HG02852 (cell line): ENCODE results near the gene TTC33.
A peak's percentile ranks its signal among the peaks of the same experiment; 100 is the strongest.

Experiments
- ATAC-seq: cut with Tn5 transposase; IDR thresholded peaks from one replicate; pipeline ENCODE4 v1.9.1; 2021; ENCODE audit warnings: mild to moderate bottlenecking, moderate library complexity; ENCODE audit not compliant: unreplicated experiment

Gene TTC33

DNA sequence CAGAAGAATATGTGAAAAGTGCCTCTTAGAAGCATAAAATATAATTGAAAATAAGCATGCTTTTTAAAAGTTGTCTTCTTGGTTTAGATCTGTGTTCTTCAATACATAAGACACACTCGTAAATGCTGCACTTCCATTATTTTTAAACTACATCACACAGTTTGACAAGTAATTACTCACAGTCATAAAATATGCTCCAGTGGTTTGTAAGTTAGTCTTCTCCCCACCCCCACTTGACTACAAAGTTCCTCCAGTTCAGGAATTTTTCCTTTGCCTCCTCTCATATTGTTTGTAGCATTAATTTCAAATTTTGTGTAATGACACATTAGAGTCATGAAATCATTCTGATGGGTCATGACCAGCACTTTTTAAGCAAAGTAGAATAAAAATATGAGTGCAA is 136.3 kb downstream of the TTC33 start:
- ATAC-seq: no peak

DNA sequence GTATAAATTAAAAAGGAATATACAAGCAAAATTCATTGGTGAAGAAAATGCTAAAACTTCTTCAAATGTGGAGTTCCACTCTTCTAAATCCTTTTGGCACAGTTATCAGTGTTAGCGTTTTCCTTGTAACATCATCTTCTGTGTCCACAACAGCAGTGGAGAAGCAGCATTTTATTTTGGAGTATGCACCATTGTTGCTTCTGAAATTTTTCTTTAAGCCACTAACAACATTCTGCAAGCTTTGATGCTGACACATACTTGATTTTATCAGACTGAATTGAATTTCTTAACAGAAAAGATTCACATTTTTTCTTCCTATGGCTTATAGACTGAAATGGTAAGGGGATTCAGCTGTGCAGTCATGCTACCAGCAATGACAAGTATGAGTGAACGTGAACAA is 136.8 kb downstream of the TTC33 start:
- no peak for ATAC-seq

DNA sequence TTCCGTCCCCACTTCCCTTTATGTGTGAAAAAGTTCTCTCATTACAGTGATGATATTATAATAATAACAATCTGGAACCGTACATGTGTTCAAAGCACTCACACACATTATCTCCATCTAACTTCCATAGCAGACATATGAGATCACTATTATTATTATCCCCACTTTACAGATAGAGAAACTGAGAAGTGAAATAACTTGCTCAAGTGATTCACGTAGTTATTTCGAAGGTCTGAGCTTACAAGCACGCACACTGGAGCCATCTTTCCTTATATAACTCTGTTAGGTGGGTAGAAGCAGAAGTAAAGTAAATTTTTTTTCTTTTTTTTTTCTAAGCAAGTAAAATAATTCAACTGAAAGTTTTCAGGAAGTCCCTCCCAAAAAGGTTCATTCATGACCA is 139.0 kb downstream of the TTC33 start:
- ATAC-seq: peak; percentile 79

DNA sequence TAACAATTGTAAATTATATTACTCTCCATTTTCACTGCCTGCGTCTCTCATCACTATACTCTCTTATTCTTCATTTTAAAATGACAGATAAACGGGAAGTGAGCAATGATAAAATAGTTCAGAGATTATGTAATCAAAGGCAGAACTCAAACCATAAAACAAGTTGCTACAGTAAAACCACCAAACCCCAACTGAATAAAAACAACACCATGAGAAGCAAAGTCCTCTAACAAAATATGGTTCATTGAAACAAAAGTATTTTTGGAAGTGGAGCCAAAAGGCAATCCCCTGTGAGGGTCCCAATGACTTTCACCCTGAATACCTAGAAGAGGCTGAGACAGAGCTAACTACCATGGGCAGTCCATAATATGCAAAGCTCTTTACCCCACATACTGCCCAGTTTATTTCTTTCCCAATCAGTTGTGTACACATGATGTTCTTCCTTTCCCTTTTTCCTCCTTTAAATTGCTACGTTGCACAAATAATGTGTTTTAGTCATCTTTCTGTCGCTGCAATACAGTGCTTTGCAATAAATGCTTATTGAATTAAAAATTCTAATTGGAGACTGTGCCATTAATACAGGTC is 140.1 kb downstream of the TTC33 start:
- no peak for ATAC-seq

DNA sequence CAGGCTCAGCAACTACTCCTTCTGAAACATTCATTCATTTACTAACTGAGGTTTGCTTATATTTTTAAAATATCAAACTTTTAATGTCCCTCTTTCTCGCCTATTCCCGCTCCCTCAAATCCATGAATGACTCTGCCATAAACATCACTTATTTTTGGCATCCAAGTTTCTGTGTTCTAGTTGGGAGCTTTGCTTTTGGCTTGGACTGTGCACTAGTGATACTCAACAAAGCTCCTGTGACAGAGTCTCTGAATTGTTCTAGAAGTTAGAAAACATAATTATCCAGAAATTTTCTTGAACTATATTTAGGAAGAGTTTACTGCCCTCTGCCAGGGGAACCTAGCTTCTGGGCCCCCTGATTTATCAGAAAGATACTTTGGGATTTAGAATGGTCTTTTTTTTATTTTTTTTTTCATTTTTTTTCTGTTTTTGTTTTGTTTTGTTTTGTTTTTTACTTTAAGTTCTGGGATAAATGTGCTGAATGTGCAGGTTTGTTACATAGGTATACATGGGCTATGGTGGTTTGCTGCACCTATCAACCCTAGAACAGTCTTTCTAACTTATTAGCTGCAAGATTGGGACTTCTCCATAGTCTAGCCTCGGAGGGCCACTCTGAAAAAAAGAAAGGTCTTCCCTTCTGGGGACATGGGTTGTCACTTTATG is 140.7 kb downstream of the TTC33 start:
- no peak for ATAC-seq

DNA sequence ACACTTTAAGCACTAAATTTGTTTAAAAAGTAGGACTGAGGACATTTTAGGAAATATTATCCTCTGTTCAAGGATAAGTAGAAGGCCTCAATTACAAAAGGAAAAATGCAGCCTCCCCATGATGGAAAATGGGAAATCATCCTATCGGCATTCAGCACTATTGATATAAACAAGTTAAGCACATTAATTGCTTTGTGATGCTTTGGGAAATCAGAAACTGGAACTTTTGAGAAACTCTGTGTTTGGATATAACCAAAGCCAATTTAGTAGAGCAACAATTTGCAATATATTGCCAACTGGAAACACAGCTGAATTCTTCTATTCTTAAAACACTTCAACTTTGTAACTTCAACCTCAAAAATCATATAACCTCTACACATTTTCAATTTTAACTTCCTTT is 141.3 kb downstream of the TTC33 start:
- no peak for ATAC-seq

DNA sequence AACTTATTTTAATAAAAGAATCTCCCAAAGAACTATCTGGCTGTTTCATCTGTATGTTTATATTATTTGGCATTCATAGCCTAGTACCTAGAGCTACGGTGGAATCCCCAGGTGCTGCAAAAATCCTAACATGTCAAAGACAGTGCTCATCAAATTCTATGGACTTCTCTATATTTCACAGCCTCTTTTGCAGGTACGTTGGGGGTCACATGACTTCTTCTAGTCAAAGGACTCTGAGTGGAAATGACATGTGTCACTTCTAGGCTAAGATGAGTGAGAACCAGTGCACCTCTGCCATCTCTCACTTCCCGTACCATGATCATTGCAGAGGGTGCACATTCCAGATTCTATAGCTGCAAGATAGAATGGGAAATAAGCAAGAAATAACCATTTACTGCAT is 148.6 kb downstream of the TTC33 start:
- no peak for ATAC-seq

DNA sequence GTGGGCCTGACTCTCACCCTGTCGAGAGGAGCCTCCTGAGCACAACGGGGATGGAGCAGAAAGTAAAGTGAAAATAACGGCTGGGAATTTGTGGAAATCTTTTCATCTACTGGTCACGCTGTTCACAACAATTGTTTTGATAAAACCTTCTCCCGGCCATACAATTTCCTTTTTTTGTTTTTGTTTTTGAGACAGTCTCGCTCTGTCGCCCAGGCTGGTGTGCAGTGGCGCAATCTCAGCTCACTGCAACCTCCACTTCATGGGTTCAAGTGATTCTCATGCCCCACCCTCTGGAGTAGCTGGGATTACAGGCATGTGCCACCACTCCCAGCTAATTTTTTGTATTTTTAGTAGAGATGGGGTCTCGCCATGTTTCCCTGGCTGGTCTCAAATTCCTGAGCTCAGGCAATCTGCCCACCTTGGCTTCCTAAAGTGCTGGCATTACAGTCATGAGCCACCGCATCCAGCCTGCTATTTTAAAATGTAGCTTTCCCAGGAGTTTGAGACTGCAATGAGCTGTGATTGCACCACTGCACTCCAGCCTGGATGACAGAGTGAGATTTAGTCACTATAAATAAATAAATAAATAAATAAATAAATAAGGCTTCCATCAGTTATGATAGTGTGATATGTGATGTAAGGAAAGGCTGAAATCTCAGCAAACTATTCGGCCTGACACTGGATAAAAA is 149.5 kb downstream of the TTC33 start:
- ATAC-seq: no peak

DNA sequence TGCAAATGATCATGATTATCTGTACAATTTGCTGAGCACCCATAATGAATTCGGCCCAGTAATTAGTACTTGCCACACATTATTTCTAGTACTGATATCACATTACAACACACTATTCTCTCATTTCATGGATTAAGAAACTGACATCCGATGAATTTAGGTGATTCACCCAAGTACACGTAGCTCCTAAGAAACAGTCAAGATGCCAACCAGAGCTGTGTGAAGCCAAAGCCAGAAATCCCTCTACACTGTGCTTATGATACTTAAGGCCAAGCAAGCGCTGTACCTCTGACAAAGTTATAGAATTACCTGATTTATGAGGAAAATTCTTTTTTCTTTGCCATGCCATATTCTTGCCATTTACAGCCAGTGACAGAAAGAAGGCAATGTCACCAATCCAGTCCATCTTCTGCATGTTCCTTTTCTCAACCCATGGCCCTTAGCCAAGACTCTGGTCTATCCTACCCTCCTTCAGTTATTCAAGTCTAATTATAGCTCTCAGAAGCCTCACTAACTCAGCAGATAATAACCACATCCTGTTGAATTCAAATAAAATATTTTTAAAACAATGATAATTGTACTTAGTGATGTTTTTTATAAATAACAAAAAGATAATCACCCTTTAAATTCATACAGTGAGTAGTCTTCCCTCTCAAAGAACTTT is 150.3 kb downstream of the TTC33 start:
- ATAC-seq: no peak

DNA sequence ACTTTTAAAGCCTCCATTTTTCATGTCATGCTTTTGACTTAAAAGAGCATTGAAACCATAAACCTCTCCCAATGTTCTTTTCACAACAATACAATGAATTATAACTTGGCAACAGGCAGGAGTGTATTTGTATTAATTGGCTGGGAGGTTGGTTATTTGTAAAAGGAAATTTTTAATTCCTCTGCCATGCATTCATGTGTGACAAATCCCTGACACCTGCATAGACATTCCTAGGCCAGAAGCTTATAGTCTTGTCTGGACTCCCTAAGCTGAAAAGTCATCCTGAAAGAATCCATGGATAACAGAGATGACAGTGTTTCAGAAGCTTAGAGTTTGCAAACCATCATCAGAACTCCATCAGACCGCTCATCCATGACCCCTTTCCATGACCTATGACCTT is 152.4 kb downstream of the TTC33 start:
- ATAC-seq: no peak

DNA sequence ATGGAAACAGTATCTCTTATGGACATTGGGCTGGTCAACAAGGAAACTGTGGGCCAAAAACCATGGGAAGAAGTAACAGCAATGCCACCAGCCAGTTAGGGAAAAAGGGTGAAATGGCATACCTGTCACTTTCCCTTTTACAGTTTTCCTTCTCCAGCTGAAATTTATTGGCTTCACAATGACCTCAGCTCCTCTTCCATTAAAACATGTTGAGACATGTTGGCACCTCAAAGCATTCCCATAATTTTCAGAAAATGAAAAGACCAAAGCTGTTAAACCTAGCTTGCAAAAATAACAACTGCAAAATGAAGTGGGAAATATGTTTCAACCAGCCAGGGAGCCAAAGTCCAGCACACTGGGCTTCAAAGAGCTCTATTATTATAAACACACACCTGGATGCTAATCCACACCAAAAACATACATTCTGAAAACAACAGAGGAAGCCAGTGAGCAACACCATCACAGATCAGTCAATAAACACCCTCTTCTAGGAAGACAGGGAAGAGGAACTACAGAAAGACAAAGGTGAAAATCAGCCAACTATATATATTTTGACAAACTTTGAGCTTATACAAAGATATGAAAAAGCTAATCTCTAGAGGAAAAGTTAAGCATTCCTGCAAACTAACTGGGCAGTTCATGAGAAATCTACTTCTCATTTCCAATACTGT is 154.4 kb downstream of the TTC33 start:
- ATAC-seq: no peak

DNA sequence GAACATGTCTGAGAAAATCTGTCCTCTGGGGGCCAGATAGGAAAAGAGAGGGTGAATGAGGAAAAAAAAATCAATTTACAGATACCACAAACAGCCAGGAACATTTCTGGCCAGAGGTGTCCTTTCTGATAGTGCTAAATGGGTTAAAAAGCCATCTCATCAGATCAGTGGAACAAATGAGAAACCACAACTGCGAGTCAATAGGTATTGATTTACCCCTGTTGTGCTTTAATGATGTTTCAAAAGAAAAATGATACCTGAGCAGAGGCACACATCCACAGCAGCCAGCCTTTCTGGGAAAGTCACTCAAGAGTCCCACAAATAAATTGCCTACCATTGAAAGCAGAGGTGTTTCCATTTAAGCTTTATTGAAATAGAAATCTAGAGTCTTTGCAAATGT is 155.4 kb downstream of the TTC33 start:
- no peak for ATAC-seq

DNA sequence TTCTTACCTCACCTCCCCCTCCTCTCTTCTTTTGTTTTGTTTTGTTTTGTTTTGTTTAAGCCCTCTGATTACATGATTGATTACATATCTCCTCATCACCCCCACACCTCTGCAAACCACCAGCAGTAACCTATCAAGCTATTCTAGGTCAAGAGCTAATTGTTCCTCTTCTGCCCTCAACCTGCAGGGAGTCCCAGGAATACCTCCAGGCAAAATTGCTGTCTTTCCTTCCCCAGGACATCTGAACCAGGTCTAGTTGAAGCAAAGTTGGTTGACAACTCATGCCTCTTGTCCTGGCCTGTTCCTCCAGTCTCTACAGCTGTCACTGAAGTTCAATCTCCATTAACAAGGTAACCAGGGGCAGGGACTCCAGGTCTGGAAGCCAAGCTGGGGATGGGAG is 156.1 kb downstream of the TTC33 start:
- no peak for ATAC-seq

DNA sequence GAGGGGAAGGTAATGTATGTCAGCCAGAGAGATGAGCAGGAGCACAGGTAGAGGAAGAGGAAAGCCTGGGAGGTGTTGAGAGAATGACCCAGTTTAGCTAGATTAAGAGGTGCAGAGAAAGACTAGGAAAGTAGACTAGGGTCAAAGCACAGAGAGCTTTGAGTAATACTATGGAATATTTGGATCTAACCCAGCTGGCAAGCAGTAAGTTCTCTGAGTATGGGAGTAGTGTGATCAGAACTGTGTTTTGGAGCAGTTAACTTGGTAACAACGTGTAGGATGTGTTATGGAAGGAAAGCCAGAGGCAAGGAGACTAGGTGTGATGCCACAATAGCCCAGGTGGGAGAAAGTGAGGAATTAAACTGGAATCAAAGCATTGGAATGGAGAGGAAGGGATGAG is 160.9 kb downstream of the TTC33 start:
- ATAC-seq: no peak

DNA sequence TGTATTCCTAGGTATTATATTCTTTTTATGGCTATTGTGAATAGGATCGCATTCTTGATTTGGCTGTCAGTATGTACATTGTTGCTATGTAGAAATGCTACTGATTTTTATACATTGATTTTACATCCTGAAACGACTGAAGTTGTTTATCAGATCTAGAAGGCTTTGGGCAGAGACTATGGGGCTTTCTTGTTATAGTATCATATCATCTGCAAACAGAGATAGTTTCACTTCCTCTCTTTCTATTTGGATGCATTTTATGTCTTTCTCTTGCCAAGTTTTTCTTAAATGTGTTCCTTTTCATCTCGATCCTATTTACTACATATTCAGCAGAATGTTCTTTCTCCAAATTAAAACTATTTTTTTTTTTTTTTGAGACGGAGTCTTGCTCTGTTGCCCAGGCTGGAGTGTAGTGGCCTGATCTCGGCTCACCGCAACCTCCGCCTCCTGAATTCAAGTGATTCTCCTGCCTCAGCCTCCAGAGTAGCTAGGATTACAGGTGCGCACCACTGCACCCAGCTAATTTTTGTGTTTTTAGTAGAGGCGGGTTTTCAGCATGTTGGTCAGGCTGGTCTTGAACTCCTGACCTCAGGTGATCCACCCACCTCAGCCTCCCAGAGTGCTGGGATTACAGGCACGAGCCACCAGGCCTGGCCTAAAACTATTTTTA is 163.9 kb downstream of the TTC33 start:
- ATAC-seq: peak; percentile 93

DNA sequence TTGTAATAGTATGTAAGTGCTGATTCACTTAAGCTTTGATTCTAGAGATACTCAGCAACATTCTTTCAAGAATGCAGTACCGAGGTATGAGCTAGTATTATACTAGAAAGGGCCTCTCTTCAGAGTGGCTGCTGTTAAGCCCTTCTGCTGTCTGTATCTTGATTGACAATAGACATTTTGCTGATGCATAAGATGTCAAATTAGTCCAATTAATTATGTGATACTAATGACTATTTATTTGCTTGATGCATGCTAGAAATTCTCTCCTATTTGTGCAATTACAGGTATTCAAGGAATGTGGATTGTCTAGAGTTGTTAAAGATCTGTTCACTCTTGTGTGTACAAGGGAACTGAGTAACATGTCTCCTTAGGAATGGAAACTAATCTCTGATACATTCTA is 168.4 kb downstream of the TTC33 start:
- ATAC-seq: no peak

DNA sequence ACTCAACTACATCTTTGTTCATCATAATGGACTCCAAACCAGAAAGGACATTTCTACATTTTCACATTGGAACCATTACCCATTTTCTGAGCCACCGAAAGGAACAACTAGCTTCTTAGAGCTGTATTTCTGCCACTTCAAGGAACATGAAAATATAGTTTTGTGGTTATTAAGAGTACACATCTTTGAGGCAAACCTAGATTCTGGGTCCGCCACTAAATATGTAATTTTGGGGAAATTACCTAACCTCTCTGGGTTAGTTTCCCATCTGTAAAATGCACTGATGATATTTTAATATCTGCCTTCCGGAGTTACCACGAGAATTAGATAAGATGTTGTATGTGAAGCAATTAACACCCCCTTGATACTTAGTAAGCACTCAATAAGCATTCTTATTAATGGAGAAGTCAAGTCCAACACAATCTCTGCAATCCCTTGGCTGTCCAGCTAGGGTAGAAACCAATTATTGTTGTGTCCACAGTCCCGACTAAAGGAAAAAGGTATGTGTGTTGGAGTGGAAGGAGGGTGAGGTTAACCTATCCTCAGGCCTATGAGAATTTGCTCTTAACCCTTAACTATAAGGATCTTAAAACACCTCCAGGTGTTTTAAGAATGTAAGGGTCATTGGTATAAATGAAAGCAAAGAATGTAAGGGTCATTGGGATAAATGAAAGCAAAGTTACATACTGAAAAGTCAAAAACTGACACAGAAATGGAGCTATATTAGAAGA is 170.1 kb downstream of the TTC33 start:
- ATAC-seq: no peak

DNA sequence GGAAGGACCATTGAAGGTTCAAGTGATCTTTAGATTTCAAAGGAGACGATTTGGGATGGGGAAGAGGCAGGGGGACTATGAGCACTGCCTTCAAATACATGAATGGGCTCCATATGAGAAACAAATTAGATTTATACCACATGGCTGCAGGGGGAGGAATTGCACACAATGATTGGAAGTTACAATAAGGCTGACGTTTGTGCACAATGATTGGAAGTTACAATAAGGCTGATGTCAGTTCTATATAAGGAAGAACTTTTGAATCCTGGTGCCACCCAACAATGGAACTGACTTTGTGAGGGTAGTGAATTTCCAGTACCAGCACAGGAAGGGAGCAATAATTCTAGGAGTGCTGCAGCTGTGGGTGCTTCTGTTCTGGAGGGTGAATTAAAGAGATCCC is 171.7 kb downstream of the TTC33 start:
- no peak for ATAC-seq

DNA sequence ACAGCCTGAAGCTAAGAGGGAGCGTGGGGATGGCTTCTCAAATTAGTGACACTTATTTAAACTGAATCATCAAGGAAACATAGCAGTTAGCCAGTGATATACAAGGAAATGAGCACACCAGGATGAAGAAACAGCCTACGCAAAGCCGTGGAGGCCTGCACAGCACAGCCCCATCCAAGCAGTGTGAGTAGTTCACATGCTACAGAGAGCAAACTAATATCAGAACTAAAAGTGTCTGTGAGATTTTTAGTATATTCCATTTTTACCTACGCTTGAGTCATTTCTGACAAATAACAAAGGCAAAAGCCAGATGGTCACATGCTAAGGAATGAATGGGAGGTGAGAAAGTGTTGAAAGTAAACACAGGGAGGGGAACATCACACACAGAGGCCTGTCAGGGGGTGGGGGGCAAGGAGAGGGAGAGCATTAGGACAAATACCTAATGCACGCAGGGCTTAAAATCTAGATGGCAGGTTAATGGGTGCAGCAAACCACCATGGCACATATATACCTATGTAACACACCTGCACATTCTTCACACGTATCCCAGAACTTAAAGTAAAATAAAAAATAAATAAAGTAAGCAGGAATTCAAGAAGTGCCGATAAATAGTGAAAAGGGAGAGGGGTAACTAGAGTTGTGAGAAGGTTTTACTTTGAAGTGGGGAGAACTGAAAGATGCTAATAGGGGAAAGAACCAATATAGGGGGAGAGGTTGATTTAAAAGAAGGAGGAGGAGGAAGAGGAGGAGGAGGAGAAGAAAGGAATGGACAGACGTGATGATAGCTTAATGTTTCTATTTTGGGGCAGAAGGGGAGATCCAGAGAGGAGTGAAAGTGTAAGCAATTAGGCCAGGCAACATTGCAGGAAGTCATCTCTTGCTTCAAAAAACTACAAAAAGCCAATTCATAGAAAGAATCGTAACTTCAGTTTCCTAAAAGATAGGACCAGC is 177.0 kb downstream of the TTC33 start:
- peak; percentile 94 for ATAC-seq
